GM12801 (cell line): ENCODE measurements around the gene SRPRB.

Source experiments
- TF ChIP-seq, protein P1 (sequence below): IDR thresholded peaks from one replicate; pipeline ENCODE4 v1.5.1; 2011; ENCODE audit warnings: control low read depth; ENCODE audit not compliant: insufficient read length; ENCODE audit errors: extremely low read depth

The SRPRB gene

DNA sequence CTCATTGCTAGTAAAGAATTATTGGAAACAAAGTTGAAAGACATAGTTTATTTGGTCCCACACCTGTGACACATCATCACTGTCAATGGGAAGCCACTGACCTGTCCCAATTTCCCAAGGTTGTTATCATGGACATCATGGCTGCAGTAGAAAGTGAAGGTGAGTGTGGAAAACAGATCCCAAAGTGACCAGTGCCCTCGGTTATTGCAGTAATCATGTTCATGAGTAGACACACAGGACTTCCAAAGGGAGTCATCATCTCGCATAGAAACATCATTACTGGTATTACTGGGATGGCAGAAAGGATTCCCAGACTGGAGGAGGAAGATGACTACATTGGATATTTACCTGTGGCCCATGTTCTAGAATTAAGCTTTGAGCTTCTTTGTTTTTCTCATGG lies 44.7 kb upstream of the SRPRB start:
- TF ChIP-seq, protein P1, sequence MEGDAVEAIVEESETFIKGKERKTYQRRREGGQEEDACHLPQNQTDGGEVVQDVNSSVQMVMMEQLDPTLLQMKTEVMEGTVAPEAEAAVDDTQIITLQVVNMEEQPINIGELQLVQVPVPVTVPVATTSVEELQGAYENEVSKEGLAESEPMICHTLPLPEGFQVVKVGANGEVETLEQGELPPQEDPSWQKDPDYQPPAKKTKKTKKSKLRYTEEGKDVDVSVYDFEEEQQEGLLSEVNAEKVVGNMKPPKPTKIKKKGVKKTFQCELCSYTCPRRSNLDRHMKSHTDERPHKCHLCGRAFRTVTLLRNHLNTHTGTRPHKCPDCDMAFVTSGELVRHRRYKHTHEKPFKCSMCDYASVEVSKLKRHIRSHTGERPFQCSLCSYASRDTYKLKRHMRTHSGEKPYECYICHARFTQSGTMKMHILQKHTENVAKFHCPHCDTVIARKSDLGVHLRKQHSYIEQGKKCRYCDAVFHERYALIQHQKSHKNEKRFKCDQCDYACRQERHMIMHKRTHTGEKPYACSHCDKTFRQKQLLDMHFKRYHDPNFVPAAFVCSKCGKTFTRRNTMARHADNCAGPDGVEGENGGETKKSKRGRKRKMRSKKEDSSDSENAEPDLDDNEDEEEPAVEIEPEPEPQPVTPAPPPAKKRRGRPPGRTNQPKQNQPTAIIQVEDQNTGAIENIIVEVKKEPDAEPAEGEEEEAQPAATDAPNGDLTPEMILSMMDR, result no peak

DNA sequence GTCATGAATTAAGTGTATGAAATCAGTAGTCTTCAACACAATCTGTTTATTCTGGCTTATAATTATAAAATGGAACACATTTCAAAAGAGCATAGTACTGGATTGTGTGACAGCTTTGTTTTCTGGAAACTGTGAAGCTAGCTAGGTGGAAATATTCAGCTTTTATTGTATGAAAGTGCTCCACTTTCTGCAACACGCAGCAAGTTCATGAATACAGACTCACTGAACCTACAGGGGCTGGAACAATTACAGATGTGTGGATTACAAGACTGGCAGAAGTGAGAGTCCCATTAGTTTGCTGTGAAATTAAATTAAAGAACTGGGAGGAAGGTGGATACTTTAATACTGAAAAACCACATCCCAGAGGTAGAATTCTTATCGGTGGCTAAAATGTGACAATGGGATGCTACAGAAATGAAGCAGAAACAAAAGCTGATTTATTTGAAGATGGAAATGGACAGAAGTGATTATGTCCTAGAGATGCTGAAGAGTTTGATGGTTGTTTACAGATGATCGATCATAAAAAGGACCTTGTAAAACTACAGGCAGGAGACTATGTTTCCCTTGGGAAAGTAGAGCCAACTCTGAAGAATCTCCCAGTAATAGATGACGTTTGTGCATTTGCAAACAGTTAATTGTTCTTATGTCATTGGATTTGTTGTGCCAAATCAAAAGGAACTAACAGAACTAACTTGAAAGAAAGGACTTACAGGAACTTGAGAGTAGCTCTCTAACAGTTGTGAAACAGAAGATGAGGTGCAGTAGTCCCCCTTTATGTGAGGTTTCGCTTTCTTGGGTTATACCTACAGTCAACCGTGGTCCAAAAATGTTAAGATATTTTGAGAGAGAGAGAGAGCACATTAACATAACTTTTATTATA lies 43.8 kb upstream of the SRPRB start:
- TF ChIP-seq, protein P1, result no peak

DNA sequence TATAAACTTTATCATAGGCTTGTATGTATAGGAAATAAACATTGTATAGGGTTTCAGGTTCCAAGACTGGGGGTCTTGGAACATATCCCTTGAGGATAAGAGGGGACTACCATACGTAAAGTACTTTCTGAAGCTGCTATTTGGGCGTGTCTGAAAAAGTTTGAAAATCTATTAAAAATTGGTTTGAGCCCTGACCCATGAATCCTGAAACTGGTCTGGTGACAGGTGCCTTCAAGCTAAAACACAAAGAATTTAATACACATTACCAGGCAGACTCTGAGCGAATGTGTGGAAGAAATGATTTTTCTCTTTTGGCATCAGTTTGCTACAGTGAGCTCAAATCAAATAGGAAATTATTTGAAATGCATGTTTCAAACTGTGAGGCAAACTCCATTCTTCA lies 43.1 kb upstream of the SRPRB start:
- TF ChIP-seq, protein P1, result no peak

DNA sequence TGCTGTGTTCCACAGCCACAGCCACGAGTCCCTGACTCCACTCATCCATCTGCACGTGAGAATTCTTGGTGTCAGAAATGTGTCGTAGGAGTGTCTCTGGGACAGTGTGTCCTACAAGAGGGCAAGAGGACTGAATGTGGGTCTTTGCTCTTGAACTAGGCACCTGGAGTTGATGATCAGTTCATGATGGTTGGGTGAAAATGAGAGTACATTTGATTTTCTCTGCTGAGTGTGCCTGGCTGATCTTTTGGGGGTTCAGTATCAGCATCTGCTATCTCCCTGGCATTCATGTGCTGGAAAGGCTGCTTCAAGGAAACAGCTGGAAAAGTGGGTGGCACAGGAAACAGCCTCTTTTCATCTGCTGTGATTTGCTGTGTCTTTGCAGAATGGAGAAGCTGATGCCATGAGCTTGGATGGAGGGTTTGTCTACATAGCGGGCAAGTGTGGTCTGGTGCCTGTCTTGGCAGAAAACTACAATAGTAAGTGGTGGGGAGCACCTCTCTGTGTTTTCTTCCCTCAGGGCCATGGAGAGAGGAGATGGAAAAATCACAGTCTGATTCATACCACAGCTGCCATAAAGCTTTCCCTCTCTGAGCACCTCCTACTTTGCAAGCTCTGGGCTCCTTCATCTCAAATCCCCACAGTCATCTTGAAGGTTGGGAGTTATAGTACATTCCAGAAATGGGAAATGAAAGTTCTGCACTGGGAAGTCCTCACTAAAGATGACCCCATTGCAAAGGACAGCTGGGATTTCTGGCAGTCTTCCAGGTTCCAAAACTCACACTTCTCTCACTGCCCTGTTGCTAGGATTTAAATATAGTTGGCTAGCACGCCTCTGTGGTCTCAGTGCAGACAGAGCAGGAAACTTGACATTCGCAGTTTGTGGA lies 41.6 kb upstream of the SRPRB start:
- TF ChIP-seq, protein P1, result no peak

DNA sequence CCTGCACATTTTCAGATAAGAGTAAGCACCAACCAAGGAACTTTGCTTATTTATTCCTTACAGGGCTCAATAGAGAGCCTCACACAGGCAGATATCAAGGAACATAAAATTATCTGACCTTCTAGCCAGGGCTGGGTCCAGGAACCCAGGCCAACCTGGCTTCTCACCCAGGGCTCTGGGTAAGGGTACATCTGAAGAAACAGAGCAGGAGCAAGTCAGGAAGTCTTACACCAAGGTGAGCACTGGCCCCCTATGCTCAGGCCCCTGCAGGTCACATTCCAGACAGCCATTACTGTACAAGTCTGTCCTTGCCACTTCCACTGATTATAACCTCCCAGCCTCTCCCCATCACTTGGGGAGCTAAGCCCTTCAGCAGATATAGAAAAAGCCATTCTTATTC lies 40.4 kb upstream of the SRPRB start:
- TF ChIP-seq, protein P1, result no peak

DNA sequence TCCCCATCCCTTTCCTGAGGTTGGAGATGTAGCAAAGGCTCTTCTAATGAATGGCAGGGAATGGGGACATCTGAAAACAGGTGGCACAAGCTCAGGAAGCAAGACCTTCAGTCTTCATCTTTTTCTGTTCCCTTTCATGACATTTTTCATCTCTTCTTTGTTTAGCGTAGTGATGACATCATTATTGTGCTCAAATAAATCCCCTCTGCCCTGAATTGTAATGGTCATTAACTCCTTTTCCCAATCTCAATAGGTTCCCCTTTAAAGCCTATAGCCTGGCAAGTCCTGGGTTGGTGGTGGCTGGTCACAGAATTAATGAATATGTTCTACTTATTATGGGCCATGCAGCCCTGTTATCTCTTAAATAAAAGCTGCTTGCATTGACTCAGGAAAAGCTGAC lies 38.0 kb upstream of the SRPRB start:
- TF ChIP-seq, protein P1, result no peak

DNA sequence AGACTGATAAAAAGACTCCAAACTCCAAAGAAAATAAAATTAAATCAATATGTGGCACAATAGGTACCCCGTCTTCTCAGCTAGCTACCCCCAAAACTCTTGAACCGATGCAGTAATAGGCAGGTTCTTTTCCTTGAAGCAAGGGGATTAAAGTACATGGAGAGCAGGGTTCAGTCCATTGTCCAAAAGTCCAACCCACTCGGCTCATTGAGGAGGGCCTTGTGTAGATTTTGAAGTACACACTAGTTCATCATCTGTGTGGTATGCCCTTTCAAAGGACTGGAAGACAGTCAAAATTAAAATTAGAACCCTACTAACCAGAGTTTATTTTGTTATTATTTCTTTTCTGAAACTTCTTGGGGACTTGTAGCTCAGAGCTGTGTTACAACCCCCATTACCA lies 36.1 kb upstream of the SRPRB start:
- TF ChIP-seq, protein P1, result no peak
